ENCODE measurements around the gene ENDOD1. TPM values are rescaled to one million over a fixed set of nuclear protein-coding genes. Genes with fewer than 3 reads are reported as not detected.
"Not testable (repeated sequence)": the region's sequence is repeated elsewhere in the genome, so short reads cannot be mapped to it uniquely, and the experiment has no call there.

ENDOD1 gene
- polyA plus RNA-seq (2012; ENCODE audit: low read depth, missing spikeins): 6.6 TPM

GRCh38 chr11:95089620-95090542 is at the start of gene ENDOD1:
TSS of gene ENDOD1 (plus strand) at chr11:95089846. CDS start at chr11:95089928, 82 bp downstream.
- FAIRE-seq (peak; percentile 97), DNase-seq (ENCODE audit: insufficient read length, low spot score) (peak; percentile 78)
- peak; percentile 84 for TF ChIP-seq TAF1 (IDR thresholded peaks at IDR 0.05; ENCODE audit: low read depth, low read length)
- TF ChIP-seq POU2F2 (IDR thresholded peaks at IDR 0.05; ENCODE audit: low read depth, low read length): no peak
- peak; percentile 57 for TF ChIP-seq SPI1 (IDR thresholded peaks at IDR 0.05; ENCODE audit: low read depth, low read length)
- TF ChIP-seq POLR2A (IDR thresholded peaks at IDR 0.05; ENCODE audit: low read depth, low read length): peak; percentile 62; the same call in 1 of the 2 replicates
- no peak for TF ChIP-seq PAX5 (IDR thresholded peaks at IDR 0.05; ENCODE audit: insufficient read depth, low read length, severe bottlenecking)
- TF ChIP-seq POLR2AphosphoS5 (IDR thresholded peaks at IDR 0.05; ENCODE audit: low read depth, low read length): 0 out of 2 replicates have a peak, but pooled peaks have one; percentile 35

- TF ChIP-seq POU2F2 (IDR thresholded peaks at IDR 0.05; ENCODE audit: low read depth, low read length) (no peak), POLR2AphosphoS5 (IDR thresholded peaks at IDR 0.05; ENCODE audit: low read depth, low read length) (no peak), PAX5 (IDR thresholded peaks at IDR 0.05; ENCODE audit: insufficient read depth, low read length, severe bottlenecking) (no peak), POLR2A (IDR thresholded peaks at IDR 0.05; ENCODE audit: low read depth, low read length) (no peak), TAF1 (IDR thresholded peaks at IDR 0.05; ENCODE audit: low read depth, low read length) (no peak), SPI1 (IDR thresholded peaks at IDR 0.05; ENCODE audit: low read depth, low read length) (no peak)
- no peak for DNase-seq (ENCODE audit: insufficient read length, low spot score)
- FAIRE-seq: no peak
Measured at GRCh38 chr11:95042239-95042638, 47.4 kb upstream of the ENDOD1 start.

- TF ChIP-seq POLR2AphosphoS5 (IDR thresholded peaks at IDR 0.05; ENCODE audit: low read depth, low read length): no peak
- no peak for TF ChIP-seq TAF1 (IDR thresholded peaks at IDR 0.05; ENCODE audit: low read depth, low read length)
- TF ChIP-seq PAX5 (IDR thresholded peaks at IDR 0.05; ENCODE audit: insufficient read depth, low read length, severe bottlenecking): no peak
- TF ChIP-seq POLR2A (IDR thresholded peaks at IDR 0.05; ENCODE audit: low read depth, low read length): no peak
- TF ChIP-seq SPI1 (IDR thresholded peaks at IDR 0.05; ENCODE audit: low read depth, low read length): no peak
- TF ChIP-seq POU2F2 (IDR thresholded peaks at IDR 0.05; ENCODE audit: low read depth, low read length): no peak
- FAIRE-seq (no peak), DNase-seq (ENCODE audit: insufficient read length, low spot score) (no peak)
Measured at GRCh38 chr11:95042906-95043305, 46.7 kb upstream of the ENDOD1 start.

- FAIRE-seq (no peak), DNase-seq (ENCODE audit: insufficient read length, low spot score) (no peak)
- TF ChIP-seq SPI1 (IDR thresholded peaks at IDR 0.05; ENCODE audit: low read depth, low read length) (no peak), POLR2A (IDR thresholded peaks at IDR 0.05; ENCODE audit: low read depth, low read length) (no peak), POU2F2 (IDR thresholded peaks at IDR 0.05; ENCODE audit: low read depth, low read length) (no peak), TAF1 (IDR thresholded peaks at IDR 0.05; ENCODE audit: low read depth, low read length) (no peak), POLR2AphosphoS5 (IDR thresholded peaks at IDR 0.05; ENCODE audit: low read depth, low read length) (no peak), PAX5 (IDR thresholded peaks at IDR 0.05; ENCODE audit: insufficient read depth, low read length, severe bottlenecking) (no peak)
Measured at GRCh38 chr11:95044010-95044409, 45.6 kb upstream of the ENDOD1 start.

GRCh38 chr11:95045812-95046211 is 43.8 kb upstream of the ENDOD1 start:
- TF ChIP-seq PAX5 (IDR thresholded peaks at IDR 0.05; ENCODE audit: insufficient read depth, low read length, severe bottlenecking) (no peak), SPI1 (IDR thresholded peaks at IDR 0.05; ENCODE audit: low read depth, low read length) (no peak), POLR2A (IDR thresholded peaks at IDR 0.05; ENCODE audit: low read depth, low read length) (no peak), POU2F2 (IDR thresholded peaks at IDR 0.05; ENCODE audit: low read depth, low read length) (no peak), POLR2AphosphoS5 (IDR thresholded peaks at IDR 0.05; ENCODE audit: low read depth, low read length) (no peak), TAF1 (IDR thresholded peaks at IDR 0.05; ENCODE audit: low read depth, low read length) (no peak)
- no peak for FAIRE-seq
- no peak for DNase-seq (ENCODE audit: insufficient read length, low spot score)

GRCh38 chr11:95049122-95049521 is 40.5 kb upstream of the ENDOD1 start, which contains the start of gene KDM4F:
TSS of gene KDM4F (plus strand) at chr11:95049422.
- DNase-seq (ENCODE audit: insufficient read length, low spot score): not testable (repeated sequence)

GRCh38 chr11:95050595-95051202 is 38.9 kb upstream of the ENDOD1 start:
- FAIRE-seq (no peak), DNase-seq (ENCODE audit: insufficient read length, low spot score) (no peak)
- TF ChIP-seq SPI1 (IDR thresholded peaks at IDR 0.05; ENCODE audit: low read depth, low read length) (no peak), POLR2A (IDR thresholded peaks at IDR 0.05; ENCODE audit: low read depth, low read length) (no peak), POU2F2 (IDR thresholded peaks at IDR 0.05; ENCODE audit: low read depth, low read length) (no peak), TAF1 (IDR thresholded peaks at IDR 0.05; ENCODE audit: low read depth, low read length) (no peak), PAX5 (IDR thresholded peaks at IDR 0.05; ENCODE audit: insufficient read depth, low read length, severe bottlenecking) (no peak), POLR2AphosphoS5 (IDR thresholded peaks at IDR 0.05; ENCODE audit: low read depth, low read length) (no peak)

More at GRCh38 chr11:95049122-95049521, 40.5 kb upstream of the ENDOD1 start, which contains the start of gene KDM4F:
- FAIRE-seq: peak; percentile 79

- FAIRE-seq (no peak), DNase-seq (ENCODE audit: insufficient read length, low spot score) (no peak)
- TF ChIP-seq PAX5 (IDR thresholded peaks at IDR 0.05; ENCODE audit: insufficient read depth, low read length, severe bottlenecking): no peak
- TF ChIP-seq POLR2A (IDR thresholded peaks at IDR 0.05; ENCODE audit: low read depth, low read length): no peak
- TF ChIP-seq SPI1 (IDR thresholded peaks at IDR 0.05; ENCODE audit: low read depth, low read length): no peak
- no peak for TF ChIP-seq POU2F2 (IDR thresholded peaks at IDR 0.05; ENCODE audit: low read depth, low read length)
- no peak for TF ChIP-seq POLR2AphosphoS5 (IDR thresholded peaks at IDR 0.05; ENCODE audit: low read depth, low read length)
- no peak for TF ChIP-seq TAF1 (IDR thresholded peaks at IDR 0.05; ENCODE audit: low read depth, low read length)
Measured at GRCh38 chr11:95054356-95054755, 35.3 kb upstream of the ENDOD1 start.

- FAIRE-seq: peak; percentile 87
- no peak for DNase-seq (ENCODE audit: insufficient read length, low spot score)
- TF ChIP-seq PAX5 (IDR thresholded peaks at IDR 0.05; ENCODE audit: insufficient read depth, low read length, severe bottlenecking) (peak; percentile 42), SPI1 (IDR thresholded peaks at IDR 0.05; ENCODE audit: low read depth, low read length) (no peak)
Measured at GRCh38 chr11:95055283-95055897, 34.3 kb upstream of the ENDOD1 start.

Data from GM12891 (cell line).